Stimulated activated CD4-positive, alpha-beta T cell treated with anti-CD3 and anti-CD28 coated beads, Interleukin-1b, Interleukin-23, amount 100 ng/mL, for 24 hours (primary cell): ENCODE data around the gene SMAGP.

ENCODE experiments used
- DNase-seq, 4 experiments: peaks; one replicate each; pipeline ENCODE4 v3.0.0-alpha.2; 2020; ENCODE audit warnings: low read depth in 4 of 4, low spot score in 1 of 4

SMAGP gene

GRCh38 chr12:51198568-51199365 is 71.4 kb downstream of the SMAGP start:
- no peak for DNase-seq

- no peak for DNase-seq
These were observed 72.3 kb downstream of the SMAGP start for GRCh38 chr12:51197736-51198567.

- DNase-seq: no peak
These were observed 73.7 kb downstream of the SMAGP start for GRCh38 chr12:51196547-51196946.

- DNase-seq: no peak
These were observed 74.4 kb downstream of the SMAGP start for GRCh38 chr12:51195841-51196240.
